Liver (tissue), 9 donors: Measurements from ENCODE around the gene BRD9. TPM values are rescaled to one million over a fixed set of nuclear protein-coding genes. Genes with fewer than 3 reads are reported as not detected.

Experiments used
- DNase-seq: peaks from one replicate; pipeline ENCODE4 v3.0.0-alpha.2; 2017; ENCODE audit warnings: low spot score
- H3K27ac ChIP-seq, 2 donors: one replicate each; pipeline ENCODE4 v1.7.0; 2013; ENCODE audit warnings: inconsistent platforms in 2 of 2, low read length in 2 of 2, control low read depth in 1 of 2, low read depth in 1 of 2, mild to moderate bottlenecking in 1 of 2
- H3K27me3 ChIP-seq, 4 donors: one replicate each; pipeline versions ENCODE4 v1.6.1 to v1.7.0; 2013; ENCODE audit warnings: low read length in 3 of 4, inconsistent platforms in 1 of 4, mild to moderate bottlenecking in 1 of 4, moderate library complexity in 1 of 4; ENCODE audit not compliant: control insufficient read depth in 4 of 4, insufficient read depth in 4 of 4
- H3K36me3 ChIP-seq, 4 donors: one replicate each; pipeline versions ENCODE4 v1.6.1 to v1.7.0; 2013; ENCODE audit warnings: low read length in 3 of 4, mild to moderate bottlenecking in 3 of 4, low read depth in 1 of 4, moderate library complexity in 1 of 4; ENCODE audit not compliant: control insufficient read depth in 4 of 4, insufficient read depth in 3 of 4
- H3K4me1 ChIP-seq, 4 donors: one replicate each; pipeline versions ENCODE4 v1.6.1 to v1.7.0; 2013; ENCODE audit warnings: low read length in 3 of 4, mild to moderate bottlenecking in 3 of 4, moderate library complexity in 1 of 4; ENCODE audit not compliant: control insufficient read depth in 4 of 4, insufficient read depth in 4 of 4
- H3K4me3 ChIP-seq, 3 donors: one replicate each; pipeline versions ENCODE4 v1.6.1 to v1.7.0; 2013; ENCODE audit warnings: low read length in 3 of 3, control low read depth in 1 of 3, low read depth in 1 of 3, mild to moderate bottlenecking in 1 of 3
- H3K9ac ChIP-seq, 2 donors: one replicate each; pipeline ENCODE4 v1.7.0; 2013; ENCODE audit warnings: low read length in 2 of 2, mild to moderate bottlenecking in 2 of 2, moderate library complexity in 2 of 2, control low read depth in 1 of 2, low read depth in 1 of 2
- H3K9me3 ChIP-seq, 4 donors: one replicate each; pipeline versions ENCODE4 v1.6.1 to v1.7.0; 2013; ENCODE audit warnings: low read length in 3 of 4; ENCODE audit not compliant: control insufficient read depth in 4 of 4
- EGR1 ChIP-seq, 2 donors: IDR thresholded peaks; 2 replicates each; pipeline ENCODE4 v1.6.1; 2016 to 2018; ENCODE audit warnings: antibody characterized with exemption in 2 of 2, low read depth in 2 of 2
- FOXA1 ChIP-seq: IDR thresholded peaks from 2 replicates; pipeline ENCODE4 v1.6.1; 2016; ENCODE audit warnings: antibody characterized with exemption
- GABPA ChIP-seq, 2 donors: IDR thresholded peaks in 1 of 2; conservative IDR thresholded peaks in 1 of 2; 2 replicates each; pipeline ENCODE4 v1.6.1; 2016; ENCODE audit warnings: antibody characterized with exemption in 2 of 2, mild to moderate bottlenecking in 1 of 2, moderate library complexity in 1 of 2
- HNF4A ChIP-seq, 2 donors: conservative IDR thresholded peaks; 2 replicates each; pipeline ENCODE4 v1.6.1; 2016; ENCODE audit warnings: antibody characterized with exemption in 2 of 2, mild to moderate bottlenecking in 2 of 2
- NR2F2 ChIP-seq: IDR thresholded peaks from 2 replicates; pipeline ENCODE4 v1.6.1; 2016; ENCODE audit warnings: antibody characterized with exemption
- RAD21 ChIP-seq, 2 donors: IDR thresholded peaks; 2 replicates each; pipeline ENCODE4 v1.6.1; 2016; ENCODE audit warnings: antibody characterized with exemption in 2 of 2, mild to moderate bottlenecking in 2 of 2
- RXRA ChIP-seq, 2 donors: IDR thresholded peaks; 2 replicates each; pipeline ENCODE4 v1.6.1; 2017 to 2018; ENCODE audit warnings: antibody characterized with exemption in 2 of 2, mild to moderate bottlenecking in 1 of 2
- TAF1 ChIP-seq: conservative IDR thresholded peaks from 2 replicates; pipeline ENCODE4 v1.6.1; 2016; ENCODE audit warnings: antibody characterized with exemption, mild to moderate bottlenecking
- YY1 ChIP-seq: IDR thresholded peaks from 2 replicates; pipeline ENCODE4 v1.6.1; 2016; ENCODE audit warnings: antibody characterized with exemption, mild to moderate bottlenecking
- WGBS: extraction: QIAGEN DNeasy Blood & Tissue Kit; methylation state at CpG from one replicate; pipeline ENCODE4 v1.1.7; 2013; 5-methylcytosine and 5-hydroxymethylcytosine counted together
- polyA plus RNA-seq, 2 donors: library from polyadenylated mRNA; stranded (reverse) in 1 of 2; unstranded in 1 of 2; fragments of 200-250 nt in 1 of 2; fragments of >200 nt in 1 of 2; fragmentation: Nextera tagmentation in 1 of 2; extraction: Ambion mirVana in 1 of 2; gene quantifications; one replicate each; pipeline versions ENCODE4 v1.2.1 to v1.2.3, GENCODE V29; 2013 to 2015
- total RNA-seq, 2 donors: library from RNA; depleted of rRNA; stranded (reverse); fragments of >200 nt; gene quantifications; one replicate each; pipeline ENCODE4 v1.2.3, GENCODE V29; 2014
- TF ChIP-seq, protein P1 (sequence below): IDR thresholded peaks from 2 replicates; pipeline ENCODE4 v1.6.1; 2016; ENCODE audit warnings: antibody characterized with exemption
- donor health status: healthy.
- donor health status: healthy.
- donor health status: healthy.
- donor health status: healthy.
- donor health status: healthy.

Gene BRD9
- total and polyA plus RNA-seq, 4 donors: 7.0 to 17.7 (median 9.5) TPM

DNA sequence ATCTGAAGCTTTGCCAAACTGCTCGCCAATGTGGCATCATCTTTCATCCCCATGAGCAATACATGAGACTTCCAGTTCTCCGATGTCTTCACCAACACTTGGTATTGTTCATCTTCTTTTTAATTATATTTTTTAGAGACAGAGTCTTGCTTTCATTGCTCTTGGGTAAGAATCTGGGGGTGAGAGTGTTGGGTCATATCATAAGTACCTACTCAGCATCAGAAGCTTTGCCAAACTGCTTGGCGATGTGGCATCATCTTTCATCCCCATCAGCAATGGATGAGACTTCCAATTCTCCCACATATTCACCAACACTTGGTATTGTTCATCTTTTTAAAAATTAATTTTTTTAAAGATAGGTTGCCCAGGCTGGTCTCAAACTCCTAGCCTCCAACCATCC lies 77.2 kb downstream of the BRD9 start:
- H3K9ac ChIP-seq: no peak overlapping the region
- H3K27me3 ChIP-seq: no peaks in the 10 kb centered on the region
- peaks cover 0 to 8% (median 2%) of the 10 kb centered on the region in 4 donors for H3K4me1 ChIP-seq
- WGBS: 97% methylated on average over 3 of the region's 3 CpGs
- H3K27ac ChIP-seq: no peak overlapping the region
- TF ChIP-seq, protein P1, sequence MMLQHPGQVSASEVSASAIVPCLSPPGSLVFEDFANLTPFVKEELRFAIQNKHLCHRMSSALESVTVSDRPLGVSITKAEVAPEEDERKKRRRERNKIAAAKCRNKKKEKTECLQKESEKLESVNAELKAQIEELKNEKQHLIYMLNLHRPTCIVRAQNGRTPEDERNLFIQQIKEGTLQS: no peak
- TF ChIP-seq TAF1 (no peak), GABPA (IDR thresholded peaks at IDR 0.05 in 1 of 2, conservative IDR thresholded peaks at IDR 0.05 in 1 of 2) (no peak), RAD21 (IDR thresholded peaks at IDR 0.05) (no peak), HNF4A (conservative IDR thresholded peaks at IDR 0.05) (no peak), YY1 (no peak), EGR1 (IDR thresholded peaks at IDR 0.05; ENCODE audit: low read depth in 2 of 2) (no peak), RXRA (IDR thresholded peaks at IDR 0.05) (no peak), FOXA1 (no peak), NR2F2 (no peak)
- no peaks in the 10 kb centered on the region for H3K9me3 ChIP-seq
- no peak for DNase-seq
- peaks cover 0 to 2% (median 0%) of the 10 kb centered on the region in 4 donors for H3K36me3 ChIP-seq
- no peak overlapping the region for H3K4me3 ChIP-seq

Other genes starting within 250 kb of the BRD9 start
- 1 to 10 TPM in 1 of 2 donors, under 1 TPM in 1; 0.61 to 2.1 TPM for gene TPPP, start 199.4 kb downstream of the BRD9 start, total RNA-seq
- gene TPPP, start 199.4 kb downstream of the BRD9 start, polyA plus RNA-seq: under 1 TPM; 0.61 to 0.98 TPM
- 1 to 10 TPM in 1 of 2 donors, under 1 TPM in 1; 0.37 to 2.1 TPM for gene ZDHHC11B, start 108.1 kb downstream of the BRD9 start, total RNA-seq
- under 1 TPM; 0.38 to 0.86 TPM for gene ZDHHC11B, start 108.1 kb downstream of the BRD9 start, polyA plus RNA-seq
- 1 to 10 TPM in 1 of 2 donors, under 1 TPM in 1; 0.93 to 3.2 TPM for gene ZDHHC11, start 41.8 kb downstream of the BRD9 start, total RNA-seq
- 1 to 10 TPM in 1 of 2 donors, under 1 TPM in 1; 0.99 to 1.5 TPM for gene ZDHHC11, start 41.8 kb downstream of the BRD9 start, polyA plus RNA-seq
- gene TRIP13, start 83 bp upstream of the BRD9 start, total RNA-seq: 10 to 100 TPM in 1 of 2 donors, under 1 TPM in 1; 0.42 to 12.4 TPM
- 1 to 10 TPM in 1 of 2 donors, under 1 TPM in 1; 0.67 to 1.0 TPM for gene TRIP13, start 83 bp upstream of the BRD9 start, polyA plus RNA-seq
- gene NKD2, start 116.0 kb upstream of the BRD9 start, total RNA-seq: 1 to 10 TPM in 1 of 2 donors, under 1 TPM in 1; 0.09 to 1.3 TPM
- gene NKD2, start 116.0 kb upstream of the BRD9 start, polyA plus RNA-seq: under 1 TPM; 0.28 to 0.57 TPM
- gene SLC12A7, start 219.3 kb upstream of the BRD9 start, total RNA-seq: 10 to 100 TPM; 27.1 to 64.2 TPM
- gene SLC12A7, start 219.3 kb upstream of the BRD9 start, polyA plus RNA-seq: 10 to 100 TPM; 12.3 to 30.8 TPM